ENCODE results near the gene AGAP1. TPM values are rescaled to one million over a fixed set of nuclear protein-coding genes. Genes with fewer than 3 reads are reported as not detected.

AGAP1 gene
- total RNA-seq, 1 donor from 2014 or later, result 39.4 TPM

GRCh38 chr2:235595422-235596010, 101.7 kb downstream of the AGAP1 start:
- H3K36me3 Mint-ChIP-seq (ENCODE audit: low read depth, unreplicated experiment), result no peaks in the 10 kb centered on the region
- peak; percentile 91 for TF ChIP-seq CTCF (IDR thresholded peaks at IDR 0.05; ENCODE audit: insufficient read depth, low read depth, low read length)
- TF ChIP-seq EZH2 (IDR thresholded peaks at IDR 0.05; ENCODE audit: insufficient read depth, low read length), result no peak
- Histone ChIP-seq H3K9ac (ENCODE audit: low read length) (no peak overlapping the region), H3K4me1 (ENCODE audit: insufficient read depth, low read length) (no peaks in the 10 kb centered on the region), H3K79me2 (ENCODE audit: insufficient read depth, low read length) (no peaks in the 10 kb centered on the region), H3K9me3 (ENCODE audit: insufficient read depth, low read depth, low read length) (no peaks in the 10 kb centered on the region), H3K4me2 (ENCODE audit: low read length) (no peak overlapping the region), H3K4me3 (ENCODE audit: insufficient read depth, low read depth, low read length) (no peak overlapping the region), H3K27ac (ENCODE audit: low read depth, low read length) (no peak overlapping the region), H3K27me3 (ENCODE audit: insufficient read depth, low read length) (no peaks in the 10 kb centered on the region), H3K36me3 (ENCODE audit: insufficient read depth, low read length) (no peaks in the 10 kb centered on the region), H2AFZ (ENCODE audit: low read depth, low read length) (no peak overlapping the region), H4K20me1 (ENCODE audit: insufficient read depth, low read length) (peaks cover 82% of the 10 kb centered on the region)
- DNase-seq (ENCODE audit: low read depth) (peak; percentile 51), FAIRE-seq (peak; percentile 71)
- no peaks in the 10 kb centered on the region for H3K9me3 Mint-ChIP-seq (ENCODE audit: unreplicated experiment)
- no peak overlapping the region for H3K4me3 Mint-ChIP-seq (ENCODE audit: unreplicated experiment)
- peaks cover 10% of the 10 kb centered on the region for H3K4me1 Mint-ChIP-seq (ENCODE audit: low read depth, unreplicated experiment)
- peaks cover 2% of the 10 kb centered on the region for H3K27me3 Mint-ChIP-seq (ENCODE audit: low read depth, unreplicated experiment)
- H3K27ac Mint-ChIP-seq (ENCODE audit: unreplicated experiment), result no peak overlapping the region

- TF ChIP-seq CTCF (IDR thresholded peaks at IDR 0.05; ENCODE audit: insufficient read depth, low read depth, low read length) (no peak), EZH2 (IDR thresholded peaks at IDR 0.05; ENCODE audit: insufficient read depth, low read length) (no peak)
- H3K27me3 Mint-ChIP-seq (ENCODE audit: low read depth, unreplicated experiment), result peaks cover 2% of the 10 kb centered on the region
- no peak for FAIRE-seq
Measured at GRCh38 chr2:235596272-235596671, 102.4 kb downstream of the AGAP1 start.

GRCh38 chr2:235597081-235597615, 103.3 kb downstream of the AGAP1 start:
- TF ChIP-seq CTCF (IDR thresholded peaks at IDR 0.05; ENCODE audit: insufficient read depth, low read depth, low read length) (no peak), EZH2 (IDR thresholded peaks at IDR 0.05; ENCODE audit: insufficient read depth, low read length) (no peak)
- Histone ChIP-seq H3K4me1 (ENCODE audit: insufficient read depth, low read length) (no peaks in the 10 kb centered on the region), H3K4me2 (ENCODE audit: low read length) (no peak overlapping the region), H3K9me3 (ENCODE audit: insufficient read depth, low read depth, low read length) (no peaks in the 10 kb centered on the region), H3K36me3 (ENCODE audit: insufficient read depth, low read length) (no peaks in the 10 kb centered on the region), H3K27me3 (ENCODE audit: insufficient read depth, low read length) (no peaks in the 10 kb centered on the region), H3K4me3 (ENCODE audit: insufficient read depth, low read depth, low read length) (no peak overlapping the region), H3K9ac (ENCODE audit: low read length) (no peak overlapping the region), H3K79me2 (ENCODE audit: insufficient read depth, low read length) (no peaks in the 10 kb centered on the region), H4K20me1 (ENCODE audit: insufficient read depth, low read length) (peaks cover 85% of the 10 kb centered on the region), H2AFZ (ENCODE audit: low read depth, low read length) (no peak overlapping the region), H3K27ac (ENCODE audit: low read depth, low read length) (no peak overlapping the region)
- Mint-ChIP-seq H3K27ac (ENCODE audit: unreplicated experiment) (no peak overlapping the region), H3K4me3 (ENCODE audit: unreplicated experiment) (no peak overlapping the region), H3K4me1 (ENCODE audit: low read depth, unreplicated experiment) (peaks cover 10% of the 10 kb centered on the region), H3K27me3 (ENCODE audit: low read depth, unreplicated experiment) (peaks cover 2% of the 10 kb centered on the region), H3K9me3 (ENCODE audit: unreplicated experiment) (no peaks in the 10 kb centered on the region), H3K36me3 (ENCODE audit: low read depth, unreplicated experiment) (peaks cover 5% of the 10 kb centered on the region)
- FAIRE-seq (no peak), DNase-seq (ENCODE audit: low read depth) (no peak)

More at GRCh38 chr2:235596272-235596671, 102.4 kb downstream of the AGAP1 start:
- Histone ChIP-seq H3K27ac (ENCODE audit: low read depth, low read length) (no peak overlapping the region), H3K9ac (ENCODE audit: low read length) (no peak overlapping the region), H4K20me1 (ENCODE audit: insufficient read depth, low read length) (peaks cover 88% of the 10 kb centered on the region), H3K79me2 (ENCODE audit: insufficient read depth, low read length) (no peaks in the 10 kb centered on the region), H3K4me2 (ENCODE audit: low read length) (no peak overlapping the region), H2AFZ (ENCODE audit: low read depth, low read length) (no peak overlapping the region), H3K9me3 (ENCODE audit: insufficient read depth, low read depth, low read length) (no peaks in the 10 kb centered on the region), H3K4me3 (ENCODE audit: insufficient read depth, low read depth, low read length) (no peak overlapping the region), H3K36me3 (ENCODE audit: insufficient read depth, low read length) (no peaks in the 10 kb centered on the region), H3K4me1 (ENCODE audit: insufficient read depth, low read length) (no peaks in the 10 kb centered on the region), H3K27me3 (ENCODE audit: insufficient read depth, low read length) (no peaks in the 10 kb centered on the region)
- H3K4me3 Mint-ChIP-seq (ENCODE audit: unreplicated experiment), result no peak overlapping the region
- no peak overlapping the region for H3K27ac Mint-ChIP-seq (ENCODE audit: unreplicated experiment)
- no peaks in the 10 kb centered on the region for H3K9me3 Mint-ChIP-seq (ENCODE audit: unreplicated experiment)
- peaks cover 10% of the 10 kb centered on the region for H3K4me1 Mint-ChIP-seq (ENCODE audit: low read depth, unreplicated experiment)
- H3K36me3 Mint-ChIP-seq (ENCODE audit: low read depth, unreplicated experiment), result peaks cover 5% of the 10 kb centered on the region
- no peak for DNase-seq (ENCODE audit: low read depth)
